Medulla oblongata (tissue), 1 donor: Measurements from ENCODE around the gene TOMM7.
A peak's percentile ranks its signal among the peaks of the same experiment; 100 is the strongest.
"Not testable (repeated sequence)": the region's sequence is repeated elsewhere in the genome, so short reads cannot be mapped to it uniquely, and the experiment has no call there.

ENCODE experiments used
- DNase-seq: peaks from one replicate; pipeline ENCODE4 v3.0.0-alpha.2; 2015; ENCODE audit errors: extremely low spot score

TOMM7 gene

GRCh38 chr7:22821702-22822485, 755 bp downstream of the TOMM7 start:
- peak; percentile 24 for DNase-seq

DNA sequence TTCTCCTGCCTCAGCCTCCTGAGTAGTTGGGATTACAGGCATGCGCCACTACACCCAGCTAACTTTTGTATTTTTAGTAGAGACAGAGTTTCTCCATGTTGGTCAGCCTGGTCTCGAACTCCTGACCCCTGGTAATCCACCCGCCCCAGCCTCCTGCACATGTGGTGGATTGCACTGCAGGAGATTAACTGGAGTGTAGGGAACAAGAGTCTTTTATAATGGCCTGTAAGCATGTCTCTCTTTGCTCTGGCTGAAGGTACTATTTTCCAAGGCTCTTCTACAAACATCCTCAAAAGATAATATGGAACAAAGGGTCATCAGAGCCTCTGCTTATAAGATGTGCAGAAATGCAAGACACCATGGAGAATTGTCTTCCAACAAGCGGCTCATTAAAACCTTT, 3.2 kb downstream of the TOMM7 start:
- DNase-seq = no peak

DNA sequence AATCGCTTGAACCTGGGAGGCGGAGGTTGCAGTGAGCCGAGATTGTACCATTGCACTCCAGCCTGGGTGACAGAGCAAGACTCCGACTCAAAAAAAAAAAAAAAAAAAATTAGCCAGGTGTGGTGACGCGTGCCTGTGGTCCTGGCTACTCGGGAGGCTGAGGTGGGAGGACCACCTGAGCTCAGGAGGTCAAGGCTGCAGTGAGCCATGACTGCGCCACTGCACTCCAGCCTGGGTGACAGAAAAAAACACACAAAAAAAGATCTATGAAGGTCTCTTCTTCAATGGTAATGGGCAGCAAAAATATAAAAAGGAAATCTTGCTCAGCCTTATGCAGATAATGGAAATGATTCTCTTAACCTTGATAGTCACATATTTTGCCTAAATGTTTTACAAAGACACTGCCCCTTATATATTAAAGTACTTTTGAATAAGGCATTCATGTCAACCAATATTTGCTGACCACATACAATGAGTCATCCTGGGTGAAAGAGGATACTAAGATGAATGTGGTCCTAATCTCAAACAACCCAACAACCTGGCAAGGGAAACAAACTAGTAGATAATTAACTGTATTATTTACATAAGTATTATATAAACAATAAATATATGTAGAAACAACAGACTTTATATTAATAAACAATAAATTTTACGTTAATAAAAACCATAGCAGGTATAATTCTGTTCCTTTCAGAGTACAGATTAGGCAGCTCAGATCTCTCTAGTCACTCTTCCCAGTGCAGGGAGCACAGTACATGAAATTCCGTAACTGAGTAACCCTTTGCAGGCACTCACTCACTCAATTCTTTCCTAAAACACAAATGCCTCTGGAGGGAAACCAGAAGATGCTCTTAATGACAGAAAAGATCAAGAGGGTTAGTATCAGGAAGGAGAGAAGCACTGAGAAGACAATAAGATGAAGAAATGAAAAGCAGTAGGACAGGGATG, 8.1 kb downstream of the TOMM7 start:
- no peak for DNase-seq

DNA sequence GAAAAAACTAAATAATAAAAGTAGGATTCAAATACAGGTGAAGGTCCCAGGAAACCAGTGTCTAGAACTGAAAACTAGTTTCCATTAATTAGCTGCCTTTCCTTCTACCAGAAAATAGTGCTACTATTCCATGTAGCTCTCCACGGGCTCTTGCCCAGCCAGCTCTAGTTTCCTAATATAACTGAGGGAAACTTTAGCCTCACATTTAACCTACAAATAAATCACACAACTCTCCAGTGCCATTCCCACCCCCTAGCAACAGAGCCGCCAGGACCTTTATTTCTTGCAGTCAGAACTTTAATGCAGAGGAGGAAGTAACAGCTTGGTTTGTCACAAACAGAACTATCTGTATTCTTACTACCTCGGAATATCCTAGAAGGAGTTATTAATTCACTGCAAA, 10.3 kb downstream of the TOMM7 start:
- DNase-seq = no peak

GRCh38 chr7:22811746-22812280, 10.8 kb downstream of the TOMM7 start:
- no peak for DNase-seq

- DNase-seq = no peak
Observed at GRCh38 chr7:22810843-22811242, 11.8 kb downstream of the TOMM7 start.

DNA sequence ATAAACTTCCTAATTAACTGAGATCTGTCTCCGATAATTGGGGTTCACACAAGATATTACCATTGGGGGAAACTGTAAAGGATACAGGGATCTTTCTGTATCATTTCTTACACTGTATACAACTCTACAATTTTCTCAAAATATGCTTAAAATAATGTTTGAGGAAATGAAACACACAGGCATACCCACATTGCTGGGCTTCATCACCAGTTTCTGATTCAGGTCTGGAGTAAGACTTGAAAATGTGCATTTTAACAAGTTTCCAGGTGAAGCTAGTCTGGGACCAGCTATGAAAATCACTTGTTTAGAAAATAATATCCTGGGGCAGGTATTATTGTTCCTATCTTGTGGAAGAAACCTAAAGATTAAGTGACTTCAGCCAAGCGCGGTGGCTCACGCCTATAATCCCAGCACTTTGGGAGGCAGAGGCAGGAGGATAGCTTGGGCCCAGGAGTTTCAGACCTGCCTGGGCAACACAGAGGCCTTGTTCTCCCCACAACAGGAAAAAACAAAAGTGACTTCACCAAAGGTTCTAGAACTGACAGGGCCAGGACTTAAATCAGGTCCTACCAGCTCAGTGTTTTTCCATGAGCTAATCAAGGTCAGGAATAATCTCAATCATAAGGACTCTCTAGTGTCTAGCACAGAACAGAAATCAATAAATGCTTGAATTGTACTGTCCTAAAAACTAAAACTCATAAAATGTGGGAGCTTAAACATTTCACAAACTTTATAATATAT, 12.6 kb downstream of the TOMM7 start:
- no peak for DNase-seq

- DNase-seq = no peak
Observed at GRCh38 chr7:22808140-22808539, 14.5 kb downstream of the TOMM7 start.

DNA sequence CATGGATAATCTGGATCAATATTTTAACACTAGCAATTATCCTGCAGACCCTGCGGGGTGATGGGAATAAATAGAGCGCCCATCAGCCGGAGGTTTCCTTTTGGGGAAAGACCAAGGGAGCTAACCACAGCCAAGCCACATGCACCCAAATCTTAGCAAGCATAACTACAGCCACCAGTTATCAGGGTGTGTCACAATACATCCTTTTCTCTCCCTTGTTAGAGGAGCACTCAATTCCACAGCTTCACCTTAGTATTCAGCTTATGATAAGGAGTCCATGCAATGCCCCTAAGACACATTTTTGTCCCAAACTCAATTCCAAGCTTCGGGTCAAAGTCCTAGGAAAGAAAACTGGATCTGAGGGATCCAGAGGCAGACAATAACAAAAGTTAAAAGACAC, 15.9 kb downstream of the TOMM7 start:
- DNase-seq = no peak

DNA sequence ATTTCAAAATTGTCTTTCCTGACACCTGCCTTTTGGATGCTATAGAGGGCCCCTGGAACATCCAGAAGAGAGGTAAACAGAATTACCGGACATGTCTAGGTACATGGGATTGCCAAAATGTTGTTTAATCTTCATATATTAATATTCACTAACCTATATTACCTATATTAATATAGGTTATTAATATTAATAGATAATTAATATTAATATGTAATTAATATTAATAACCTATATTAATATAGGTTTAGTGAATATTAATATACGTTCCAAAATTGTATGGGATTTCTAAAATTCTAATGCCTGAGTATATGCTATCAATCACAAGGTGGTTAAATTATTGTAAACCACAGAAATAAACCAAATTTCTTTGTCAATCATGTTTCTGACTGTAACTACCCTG, 17.4 kb downstream of the TOMM7 start:
- no peak for DNase-seq

GRCh38 chr7:22802831-22803230, 19.8 kb downstream of the TOMM7 start:
- DNase-seq = not testable (repeated sequence)

DNA sequence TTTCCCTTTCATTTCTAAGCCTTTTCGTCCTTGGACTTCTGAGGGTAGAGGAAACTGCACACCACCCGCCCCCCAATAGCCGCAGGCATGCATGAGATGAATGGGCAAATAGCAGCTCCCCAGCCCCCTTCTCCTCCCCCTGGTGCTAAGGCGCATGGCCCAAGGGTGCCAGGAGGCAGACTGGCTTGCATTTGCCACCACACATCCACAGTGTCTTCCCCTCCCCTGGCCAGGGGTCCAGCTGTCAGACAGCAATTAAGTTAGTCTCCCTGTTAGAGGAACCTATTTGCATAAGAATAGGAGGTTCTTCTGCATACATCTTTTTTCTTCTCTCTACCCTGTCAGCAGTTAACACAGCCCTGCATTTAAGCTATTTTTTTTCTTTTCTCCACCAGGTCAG, 20.2 kb downstream of the TOMM7 start:
- DNase-seq = no peak

DNA sequence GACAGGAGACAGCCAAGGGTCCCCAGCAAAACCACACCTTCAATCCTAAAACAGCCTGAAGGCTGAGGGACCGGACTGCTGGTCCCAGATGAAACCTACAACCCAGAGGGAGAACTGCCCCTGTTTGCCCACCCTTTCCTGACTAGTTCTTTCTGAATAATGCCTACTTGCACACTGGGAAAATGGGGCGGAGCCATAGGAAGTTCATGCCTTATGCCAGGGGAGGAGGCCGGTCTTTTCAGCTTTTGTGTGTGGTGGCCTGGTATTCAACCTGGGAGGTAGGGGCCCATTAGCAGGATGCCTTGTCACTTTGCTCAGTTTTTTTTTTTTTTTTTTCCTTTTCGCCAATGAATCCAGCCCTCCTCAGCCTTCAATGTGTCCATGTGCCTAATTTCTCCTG, 20.7 kb downstream of the TOMM7 start:
- no peak for DNase-seq

- DNase-seq = no peak
Observed at GRCh38 chr7:22799633-22800032, 23.0 kb downstream of the TOMM7 start.

DNA sequence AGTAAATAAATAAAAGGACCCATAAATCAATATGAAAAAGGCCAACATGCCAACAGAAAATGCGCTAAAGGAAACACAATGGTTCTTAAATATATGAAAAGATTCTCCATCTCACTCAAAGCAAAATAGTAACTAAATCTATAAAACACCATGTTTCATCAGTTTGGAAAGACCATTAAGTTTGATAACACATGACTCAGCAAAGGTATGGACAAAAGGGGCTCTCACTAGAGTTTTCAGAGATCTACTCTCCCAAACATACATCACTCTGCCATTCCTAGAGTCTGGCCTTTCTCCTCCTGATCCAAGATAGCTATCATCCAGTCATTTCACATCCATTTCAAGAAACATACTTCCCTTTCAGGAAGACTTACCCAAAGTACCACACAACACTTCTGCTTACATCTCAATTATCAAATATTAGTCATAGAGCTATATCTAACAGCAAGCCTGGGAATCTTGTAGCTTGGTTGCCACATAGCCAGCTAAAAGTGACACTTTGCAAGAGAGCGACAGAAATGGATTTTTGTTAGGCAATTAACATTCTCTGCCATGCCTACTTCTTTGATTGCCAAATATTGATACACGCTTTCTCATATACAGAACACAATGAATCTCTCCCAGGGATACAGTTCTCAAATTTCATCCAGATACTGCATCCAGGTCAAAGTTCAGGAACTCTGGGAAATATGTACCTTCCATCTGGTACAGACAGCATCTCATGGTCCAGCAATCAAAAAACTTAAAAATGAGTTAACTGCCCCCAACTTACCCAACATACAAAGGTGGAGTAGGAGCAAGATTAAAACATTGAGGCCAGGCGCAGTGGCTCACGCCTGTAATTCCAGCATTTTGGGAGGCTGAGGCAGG, 28.8 kb downstream of the TOMM7 start:
- DNase-seq = no peak

- DNase-seq = no peak
Observed at GRCh38 chr7:22791204-22792158, 31.2 kb downstream of the TOMM7 start.

DNA sequence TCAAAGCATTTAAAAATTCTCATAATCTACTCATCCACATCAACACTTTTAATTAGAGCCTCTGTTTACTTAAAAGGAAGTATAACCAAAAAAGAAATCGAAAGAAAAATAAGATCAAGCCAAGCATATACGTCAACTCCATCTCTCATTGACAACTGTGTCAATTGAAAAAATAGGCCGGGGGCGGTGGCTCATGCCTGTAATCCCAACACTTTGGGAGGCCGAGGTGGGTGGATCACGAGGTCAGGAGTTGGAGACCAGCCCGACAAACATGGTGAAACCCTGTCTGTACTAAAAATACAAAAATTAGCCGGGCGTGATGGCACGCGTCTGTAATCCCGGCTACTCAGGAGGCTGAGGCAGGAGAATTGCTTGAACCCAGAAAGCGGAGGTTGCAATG, 32.0 kb downstream of the TOMM7 start:
- DNase-seq = not testable (repeated sequence)

DNA sequence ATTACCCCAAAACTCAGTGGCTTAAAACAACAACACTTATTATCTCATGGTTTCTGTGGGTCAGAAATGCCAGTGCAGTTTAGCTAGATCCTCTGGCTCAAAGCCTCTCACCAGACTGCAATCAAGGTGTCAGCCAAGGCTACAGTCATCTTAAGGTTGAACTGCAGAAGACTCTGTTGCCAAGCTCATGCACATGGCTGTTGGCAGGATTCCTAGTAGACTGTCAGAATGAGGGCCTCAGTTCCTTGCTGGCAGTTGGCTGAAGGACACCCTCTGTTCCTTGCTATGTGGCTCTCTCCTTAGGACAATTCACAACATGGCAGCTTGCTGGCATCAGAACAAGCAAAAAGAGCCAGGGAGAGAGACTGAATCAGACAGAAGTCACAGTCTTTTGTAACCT, 34.7 kb downstream of the TOMM7 start:
- no peak for DNase-seq

DNA sequence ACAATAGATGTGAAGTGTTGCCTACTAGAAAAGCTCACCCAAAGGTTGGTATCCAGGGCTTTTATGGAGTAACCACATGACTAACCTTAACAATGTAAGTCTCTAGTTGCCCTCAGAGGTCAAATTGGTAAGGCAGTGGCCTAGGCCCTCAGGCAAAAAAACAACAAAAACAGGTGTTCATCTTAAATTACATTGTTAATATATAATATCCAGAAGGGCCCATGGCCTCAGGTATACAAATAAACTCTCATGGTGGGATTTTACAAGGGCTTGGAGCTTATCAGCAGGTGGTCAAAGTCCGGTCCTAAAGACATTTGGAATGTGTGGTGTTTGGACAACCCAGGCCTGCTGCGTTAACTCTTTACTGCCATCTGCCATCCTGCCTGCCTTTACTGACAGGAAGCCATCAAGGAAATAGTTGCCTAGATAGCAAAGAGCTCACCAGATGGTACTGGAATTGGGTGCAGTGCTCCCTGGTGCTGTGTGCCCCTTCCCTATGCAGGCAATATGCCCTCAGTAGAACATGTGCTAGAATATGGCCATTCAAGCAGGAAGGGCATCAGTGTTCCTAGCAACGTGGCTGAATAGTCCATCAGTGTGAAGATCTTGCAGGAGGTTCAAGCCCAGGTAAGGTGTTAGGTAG, 36.2 kb downstream of the TOMM7 start:
- DNase-seq = no peak
